H9 (cell line): Measurements from ENCODE around the gene B9D2. TPM values are rescaled to one million over a fixed set of nuclear protein-coding genes. Genes with fewer than 3 reads are reported as not detected.
A peak's percentile ranks its signal among the peaks of the same experiment; 100 is the strongest.

Experiments
- DNase-seq: peaks from one replicate; pipeline ENCODE4 v3.0.0-alpha.2; 2017
- H2AFZ ChIP-seq: one replicate; pipeline ENCODE4 v1.6.1; 2013; ENCODE audit warnings: mild to moderate bottlenecking, low read length, control low read depth, moderate library complexity
- H2AK5ac ChIP-seq: 2 replicates; pipeline ENCODE4 v1.6.1; 2013; ENCODE audit warnings: low read length, control low read depth, mixed read lengths; ENCODE audit not compliant: insufficient read length
- H2BK120ac ChIP-seq: one replicate; pipeline ENCODE4 v1.6.1; 2013; ENCODE audit warnings: low read depth, mild to moderate bottlenecking, low read length, control low read depth, inconsistent platforms; ENCODE audit not compliant: poor library complexity, severe bottlenecking
- H2BK12ac ChIP-seq: 2 replicates; pipeline ENCODE4 v1.6.1; 2013; ENCODE audit warnings: low read length, control low read depth, mixed read lengths, low read depth; ENCODE audit not compliant: insufficient read length
- H2BK15ac ChIP-seq: 2 replicates; pipeline ENCODE4 v1.6.1; 2013; ENCODE audit warnings: low read depth, low read length, control low read depth
- H2BK20ac ChIP-seq: one replicate; pipeline ENCODE4 v1.6.1; 2013; ENCODE audit warnings: low read depth, mild to moderate bottlenecking, low read length, control low read depth, inconsistent platforms; ENCODE audit not compliant: poor library complexity, severe bottlenecking
- H2BK5ac ChIP-seq: 2 replicates; pipeline ENCODE4 v1.6.1; 2013; ENCODE audit warnings: low read length, control low read depth, mixed read lengths; ENCODE audit not compliant: insufficient read length
- H3K14ac ChIP-seq: 2 replicates; pipeline ENCODE4 v1.6.1; 2013; ENCODE audit warnings: low read length, control low read depth; ENCODE audit not compliant: insufficient read depth
- H3K18ac ChIP-seq: 2 replicates; pipeline ENCODE4 v1.6.1; 2013; ENCODE audit warnings: low read depth, mild to moderate bottlenecking, mixed read lengths, low read length, control low read depth; ENCODE audit not compliant: insufficient read length
- H3K23ac ChIP-seq: 2 replicates; pipeline ENCODE4 v1.6.1; 2013; ENCODE audit warnings: low read length, control low read depth, mixed read lengths, low read depth; ENCODE audit not compliant: insufficient read length
- H3K23me2 ChIP-seq: 2 replicates; pipeline ENCODE4 v1.6.1; 2013; ENCODE audit warnings: low read depth, mild to moderate bottlenecking, mixed read lengths, low read length, control low read depth; ENCODE audit not compliant: insufficient read length, poor library complexity, severe bottlenecking
- H3K27ac ChIP-seq: 2 replicates; pipeline ENCODE4 v1.5.1; 2013; ENCODE audit warnings: low read length, control low read depth, mixed read lengths, low read depth; ENCODE audit not compliant: insufficient read length
- H3K27me3 ChIP-seq: 2 replicates; pipeline ENCODE4 v1.6.1; 2013; ENCODE audit warnings: low read length, control low read depth, inconsistent platforms; ENCODE audit not compliant: insufficient read depth
- H3K4ac ChIP-seq: 2 replicates; pipeline ENCODE4 v1.6.1; 2013; ENCODE audit warnings: low read depth, mild to moderate bottlenecking, control low read depth, inconsistent platforms, low read length, moderate library complexity
- H3K4me1 ChIP-seq: 2 replicates; pipeline ENCODE4 v1.6.1; 2013; ENCODE audit warnings: low read length, control low read depth, inconsistent platforms; ENCODE audit not compliant: insufficient read depth
- H3K4me2 ChIP-seq: 2 replicates; pipeline ENCODE4 v1.6.1; 2013; ENCODE audit warnings: low read length, control low read depth, mixed read lengths; ENCODE audit not compliant: insufficient read length, insufficient read depth
- H3K56ac ChIP-seq: 2 replicates; pipeline ENCODE4 v1.6.1; 2013; ENCODE audit warnings: low read depth, mild to moderate bottlenecking, mixed read lengths, low read length, control low read depth; ENCODE audit not compliant: insufficient read length
- H3K79me1 ChIP-seq: 2 replicates; pipeline ENCODE4 v1.6.1; 2013; ENCODE audit warnings: low read depth, mild to moderate bottlenecking, moderate library complexity, low read length, control low read depth, inconsistent platforms; ENCODE audit not compliant: insufficient read depth, poor library complexity, severe bottlenecking
- H3K79me2 ChIP-seq: 2 replicates; pipeline ENCODE4 v1.6.1; 2013; ENCODE audit warnings: low read length, control low read depth, inconsistent platforms; ENCODE audit not compliant: insufficient read depth
- H3K9ac ChIP-seq: 2 replicates; pipeline ENCODE4 v1.6.1; 2013; ENCODE audit warnings: low read length, control low read depth, mixed read lengths; ENCODE audit not compliant: insufficient read length; ENCODE audit errors: extremely low read depth
- H3K9me3 ChIP-seq: one replicate; pipeline ENCODE4 v1.6.1; 2013; ENCODE audit warnings: low read depth, low read length, inconsistent platforms; ENCODE audit not compliant: control insufficient read depth
- H3T11ph ChIP-seq: one replicate; pipeline ENCODE4 v1.6.1; 2013; ENCODE audit warnings: mild to moderate bottlenecking, low read length, control low read depth, inconsistent platforms
- H4K20me1 ChIP-seq: one replicate; pipeline ENCODE4 v1.6.1; 2013; ENCODE audit not compliant: control insufficient read depth, insufficient read length, insufficient read depth
- H4K5ac ChIP-seq: 2 replicates; pipeline ENCODE4 v1.6.1; 2013; ENCODE audit warnings: low read depth, mild to moderate bottlenecking, mixed read lengths, low read length, control low read depth; ENCODE audit not compliant: insufficient read length
- H4K8ac ChIP-seq: replicated peaks from 2 replicates; pipeline ENCODE4 v1.6.1; 2013; ENCODE audit warnings: low read length, control low read depth, mixed read lengths, low read depth; ENCODE audit not compliant: insufficient read length
- H4K91ac ChIP-seq: 2 replicates; pipeline ENCODE4 v1.6.1; 2013; ENCODE audit warnings: low read depth, mild to moderate bottlenecking, moderate library complexity, mixed read lengths, low read length, control low read depth; ENCODE audit not compliant: insufficient read length
- H3K27ac Mint-ChIP-seq, 3 experiments: 2 replicates in 2 of 3; 3 replicates in 1 of 3; pipeline ENCODE4 v1.8.0; 2020 to 2021; ENCODE audit warnings: mixed read lengths in 3 of 3, mild to moderate bottlenecking in 1 of 3, moderate library complexity in 1 of 3
- H3K27me3 Mint-ChIP-seq: 2 replicates; pipeline ENCODE4 v1.8.0; 2021; ENCODE audit warnings: low read depth, mild to moderate bottlenecking, moderate library complexity, mixed read lengths
- H3K36me3 Mint-ChIP-seq, 3 experiments: 2 replicates in 2 of 3; 3 replicates in 1 of 3; pipeline ENCODE4 v1.8.0; 2020 to 2021; ENCODE audit warnings: low read depth in 3 of 3, mixed read lengths in 3 of 3; ENCODE audit not compliant: insufficient read depth in 1 of 3
- H3K4me1 Mint-ChIP-seq, 2 experiments: 2 replicates each; pipeline ENCODE4 v1.8.0; 2020; ENCODE audit warnings: mixed read lengths in 2 of 2
- H3K4me3 Mint-ChIP-seq, 2 experiments: 2 replicates in 1 of 2; 3 replicates in 1 of 2; pipeline ENCODE4 v1.8.0; 2020 to 2021; ENCODE audit warnings: mild to moderate bottlenecking in 2 of 2, mixed read lengths in 2 of 2, moderate library complexity in 1 of 2
- H3K9me3 Mint-ChIP-seq, 2 experiments: 2 replicates in 1 of 2; 3 replicates in 1 of 2; pipeline ENCODE4 v1.8.0; 2020; ENCODE audit warnings: mild to moderate bottlenecking in 2 of 2, mixed read lengths in 2 of 2, moderate library complexity in 1 of 2
- CTCF ChIP-seq: fragments of 200-600 bp; sonication (generic); conservative IDR thresholded peaks from 3 replicates; pipeline ENCODE4 v1.8.0; 2021; ENCODE audit warnings: antibody characterized with exemption, mild to moderate bottlenecking
- WGBS: extraction: QIAGEN DNeasy Blood & Tissue Kit; methylation state at CpG from one replicate; pipeline ENCODE4 v1.1.7; 2013; ENCODE audit warnings: missing lambda C conversion rate, low lambda C conversion rate, mixed read lengths; ENCODE audit not compliant: insufficient read length; ENCODE audit errors: extremely low coverage; 5-methylcytosine and 5-hydroxymethylcytosine counted together
- total RNA-seq: library from RNA; stranded (reverse); gene quantifications from 2 replicates; pipeline ENCODE4 v1.2.1, GENCODE V29; 2021

B9D2 gene
- total RNA-seq, 1 experiment from 2014 or later: 4.8 TPM

- Histone ChIP-seq H3K9ac (no peak overlapping the region), H3K9me3 (no peaks in the 10 kb centered on the region), H4K91ac (no peak overlapping the region), H3K4me1 (peaks cover 5% of the 10 kb centered on the region; the same call in 1 of the 2 replicates), H3K14ac (no peak overlapping the region), H4K5ac (no peak overlapping the region), H3K23ac (no peak overlapping the region), H3K79me2 (no peaks in the 10 kb centered on the region), H2BK12ac (no peak overlapping the region), H3K4me2 (no peak overlapping the region), H3K27ac (no peak overlapping the region), H3T11ph (no peak overlapping the region), H4K8ac (no peak overlapping the region), H3K56ac (no peak overlapping the region), H3K4ac (no peak overlapping the region), H2BK5ac (no peak overlapping the region), H2AK5ac (no peak overlapping the region), H2AFZ (no peak overlapping the region), H2BK15ac (no peak overlapping the region), H3K27me3 (no peaks in the 10 kb centered on the region), H3K23me2 (peaks cover 5% of the 10 kb centered on the region), H2BK20ac (no peak overlapping the region), H4K20me1 (no peaks in the 10 kb centered on the region), H3K18ac (no peak overlapping the region), H3K79me1 (no peaks in the 10 kb centered on the region), H2BK120ac (no peak overlapping the region)
- no peak overlapping the region for H3K4me3 Mint-ChIP-seq
- no peak for DNase-seq
- H3K27ac Mint-ChIP-seq: peak overlapping the region in 1 of 3 experiments; percentile 89; a peak in 3 of 7 replicates
- H3K27me3 Mint-ChIP-seq: peaks cover 1% of the 10 kb centered on the region; the same call in 1 of the 2 replicates
- no peaks in the 10 kb centered on the region; a peak in 1 of 5 replicates for H3K9me3 Mint-ChIP-seq
- TF ChIP-seq CTCF: no peak
- peaks cover 25 to 65% (median 56%) of the 10 kb centered on the region in 3 experiments for H3K36me3 Mint-ChIP-seq
- WGBS: no CpG with 5 or more reads among the region's 11 CpGs
- H3K4me1 Mint-ChIP-seq: peaks cover 28 to 31% of the 10 kb centered on the region in 2 experiments
Observed at GRCh38 chr19:41320185-41320518, 43.8 kb downstream of the B9D2 start.
